Effector memory CD4-positive, alpha-beta T cell (primary cell): ENCODE data around the gene AMFR.

Source experiments
- DNase-seq, 3 donors: peaks; one replicate each; pipeline ENCODE4 v3.0.0-alpha.2; 2020
- H3K27ac ChIP-seq: 2 replicates; pipeline ENCODE4 v1.7.0; 2013; ENCODE audit warnings: mild to moderate bottlenecking, low read length, moderate library complexity; ENCODE audit not compliant: insufficient read depth, poor library complexity, severe bottlenecking
- H3K27me3 ChIP-seq: replicated peaks from 2 replicates; pipeline ENCODE4 v1.7.0; 2013; ENCODE audit warnings: mild to moderate bottlenecking, low read length; ENCODE audit not compliant: insufficient read depth, control insufficient read depth, poor library complexity, severe bottlenecking
- H3K36me3 ChIP-seq: 2 replicates; pipeline ENCODE4 v1.7.0; 2013; ENCODE audit warnings: mild to moderate bottlenecking, low read length, moderate library complexity; ENCODE audit not compliant: control insufficient read depth, insufficient read depth
- H3K4me1 ChIP-seq: 2 replicates; pipeline ENCODE4 v1.7.0; 2013; ENCODE audit warnings: low read length, mild to moderate bottlenecking; ENCODE audit not compliant: control insufficient read depth, insufficient read depth, poor library complexity, severe bottlenecking
- H3K4me3 ChIP-seq: 2 replicates; pipeline ENCODE4 v1.7.0; 2013; ENCODE audit warnings: low read length, low read depth, mild to moderate bottlenecking; ENCODE audit not compliant: insufficient read depth, poor library complexity, severe bottlenecking
- H3K9me3 ChIP-seq: 2 replicates; pipeline ENCODE4 v1.7.0; 2013; ENCODE audit warnings: mild to moderate bottlenecking, low read length, moderate library complexity; ENCODE audit not compliant: control insufficient read depth

AMFR gene

GRCh38 chr16:56314244-56314850, 111.0 kb downstream of the AMFR start:
- H3K36me3 ChIP-seq, result no peaks in the 10 kb centered on the region
- H3K27me3 ChIP-seq, result no peaks in the 10 kb centered on the region
- peaks cover 6% of the 10 kb centered on the region for H3K4me1 ChIP-seq
- no peak overlapping the region for H3K27ac ChIP-seq
- no peak for DNase-seq
- H3K9me3 ChIP-seq, result no peaks in the 10 kb centered on the region
- H3K4me3 ChIP-seq, result no peak overlapping the region

- no peaks in the 10 kb centered on the region for H3K9me3 ChIP-seq
- H3K27ac ChIP-seq, result no peak overlapping the region
- no peaks in the 10 kb centered on the region for H3K4me1 ChIP-seq
- H3K27me3 ChIP-seq, result no peaks in the 10 kb centered on the region
- H3K4me3 ChIP-seq, result no peak overlapping the region
- DNase-seq, result no peak
- no peaks in the 10 kb centered on the region for H3K36me3 ChIP-seq
Measured at GRCh38 chr16:56312556-56312955, 112.8 kb downstream of the AMFR start.

GRCh38 chr16:56312028-56312300, 113.4 kb downstream of the AMFR start:
- no peak overlapping the region for H3K27ac ChIP-seq
- H3K27me3 ChIP-seq, result no peaks in the 10 kb centered on the region
- no peaks in the 10 kb centered on the region for H3K4me1 ChIP-seq
- H3K9me3 ChIP-seq, result no peaks in the 10 kb centered on the region
- no peak for DNase-seq
- H3K4me3 ChIP-seq, result no peak overlapping the region
- no peaks in the 10 kb centered on the region for H3K36me3 ChIP-seq
